Omental fat pad (tissue), 4 donors: ENCODE results near the gene LRCH1. TPM values are rescaled to one million over a fixed set of nuclear protein-coding genes. Genes with fewer than 3 reads are reported as not detected.

Source experiments
- ATAC-seq: fragments of 150-250 bp; one replicate; pipeline ENCODE4 v1.9.1; 2016; ENCODE audit warnings: mild to moderate bottlenecking, moderate library complexity; ENCODE audit not compliant: low FRiP score
- DNase-seq: peaks from one replicate; pipeline ENCODE4 v3.0.0-alpha.2; 2019; ENCODE audit warnings: low spot score
- CTCF ChIP-seq, 3 donors: fragments of 450-650 bp; IDR thresholded peaks; one replicate each; pipeline ENCODE4 v1.5.1; 2016 to 2017; ENCODE audit warnings: antibody characterized with exemption in 3 of 3, mild to moderate bottlenecking in 3 of 3, moderate library complexity in 2 of 3
- total RNA-seq, 4 donors: library from RNA; depleted of rRNA; stranded (reverse); fragments of >200 nt; gene quantifications; one replicate each; pipeline ENCODE4 v1.1.0, GENCODE V29; 2016

LRCH1 gene
- total RNA-seq, 4 donors from 2014 or later: 9.7 to 43.7 (median 16.5) TPM

- ATAC-seq (no peak), DNase-seq (no peak)
- no peak for TF ChIP-seq CTCF (IDR thresholded peaks at IDR 0.05)
These were observed 168.1 kb downstream of the LRCH1 start for GRCh38 chr13:46721054-46721453.

- ATAC-seq: no peak
- TF ChIP-seq CTCF (IDR thresholded peaks at IDR 0.05): no peak
- DNase-seq: no peak
These were observed 173.4 kb downstream of the LRCH1 start for GRCh38 chr13:46726347-46726746.

- no peak for TF ChIP-seq CTCF (IDR thresholded peaks at IDR 0.05)
- ATAC-seq: no peak
- no peak for DNase-seq
These were observed 175.8 kb downstream of the LRCH1 start for GRCh38 chr13:46728777-46729176.

- ATAC-seq: no peak
These were observed 178.6 kb downstream of the LRCH1 start for GRCh38 chr13:46731535-46731934.

GRCh38 chr13:46735425-46735824 lies 182.5 kb downstream of the LRCH1 start:
- ATAC-seq (no peak), DNase-seq (no peak)
- no peak for TF ChIP-seq CTCF (IDR thresholded peaks at IDR 0.05)

More at GRCh38 chr13:46731535-46731934, 178.6 kb downstream of the LRCH1 start:
- TF ChIP-seq CTCF (IDR thresholded peaks at IDR 0.05): no peak
- DNase-seq: no peak

- DNase-seq (no peak), ATAC-seq (no peak)
- TF ChIP-seq CTCF (IDR thresholded peaks at IDR 0.05): no peak
These were observed 183.8 kb downstream of the LRCH1 start for GRCh38 chr13:46736541-46737310.

GRCh38 chr13:46738055-46738454 lies 185.1 kb downstream of the LRCH1 start:
- DNase-seq: no peak
- TF ChIP-seq CTCF (IDR thresholded peaks at IDR 0.05): no peak
- ATAC-seq: no peak
